Measurements from ENCODE around the gene CELF2.

DNA sequence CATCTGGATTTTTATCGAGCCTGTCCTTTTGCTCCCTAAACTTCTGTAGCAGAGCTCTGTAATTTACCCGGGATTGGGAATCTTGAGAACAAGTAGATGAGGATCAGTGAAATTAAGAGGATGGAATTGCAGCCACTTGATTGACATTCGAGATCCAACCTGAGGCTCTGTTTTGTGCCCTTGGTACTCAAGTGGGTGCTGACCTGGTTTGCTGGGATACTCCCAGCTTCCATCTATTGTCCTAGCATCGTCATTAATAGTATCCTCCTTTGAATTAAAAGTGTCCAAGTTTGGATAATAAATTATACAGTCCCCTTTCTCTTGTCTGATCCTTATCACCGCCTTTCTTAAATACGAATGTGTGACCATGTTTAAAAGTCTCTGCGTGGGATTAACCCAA lies 17.1 kb downstream of the CELF2 start:
- TF ChIP-seq CTCF (conservative IDR thresholded peaks at IDR 0.05; ENCODE audit: low read depth, low read length) (no peak), POLR2A (IDR thresholded peaks at IDR 0.05; ENCODE audit: low read depth, low read length) (no peak), BHLHE40 (IDR thresholded peaks at IDR 0.05; ENCODE audit: low read depth, low read length) (no peak)
